HCT116 (cell line): Measurements from ENCODE around the gene SEMA6D. TPM values are rescaled to one million over a fixed set of nuclear protein-coding genes. Genes with fewer than 3 reads are reported as not detected.

Experiments
- ATAC-seq: fragments of 200-7000 bp; cut with Tn5 transposase; 2 replicates; pipeline ENCODE4 v1.9.1; 2020; ENCODE audit warnings: mild to moderate bottlenecking, moderate library complexity
- BruUV-seq: library from RNA; stranded (reverse); fragments of 400-500 nt; replicated peaks from 2 replicates; lab custom pipeline; 2021; lab: Mats Ljungman, UMichigan
- CTCF ChIA-PET: fragments of 300-600 bp; sonication (Branson Sonifier 250); formaldehyde crosslinking; loops from one replicate; lab custom pipeline; 2021; ENCODE audit warnings: antibody characterized with exemption; lab: Charles Lee
- POLR2A ChIA-PET: fragments of 300-600, 350-600 bp; sonication (Branson Sonifier 250); formaldehyde crosslinking; loops from one replicate; lab custom pipeline; 2021; ENCODE audit warnings: antibody characterized with exemption; lab: Charles Lee
- RAD21 ChIA-PET, 2 experiments: fragments of 300-600 bp; sonication (Branson Sonifier 250); formaldehyde crosslinking; loops; one replicate each; lab custom pipeline; 2023; ENCODE audit warnings: low total read pairs in 2 of 2; ENCODE audit not compliant: uncharacterized antibody in 2 of 2, unreplicated experiment in 2 of 2, low non-redundant PET in 1 of 2; lab: Charles Lee
- DNase-seq: peaks from one replicate; pipeline ENCODE4 v3.0.0-alpha.2; 2010; ENCODE audit warnings: low read depth, low spot score
- H2AFZ ChIP-seq: fragments of 200-600 bp; shearing (Covaris generic), sonication (generic); 2 replicates; pipeline ENCODE4 v1.6.1; 2017; ENCODE audit warnings: low read depth, mixed run types, mixed read lengths, antibody characterized with exemption, low read length; ENCODE audit not compliant: poor library complexity, severe bottlenecking
- H3K27ac ChIP-seq: 2 replicates; pipeline ENCODE4 v1.5.1; 2012; ENCODE audit warnings: low read depth, low read length
- H3K27me3 ChIP-seq: fragments of 200-600 bp; sonication (generic); 2 replicates; pipeline ENCODE4 v1.6.1; 2016; ENCODE audit warnings: mixed run types, low read length, mixed read lengths; ENCODE audit not compliant: insufficient read depth
- H3K36me3 ChIP-seq, 2 experiments: fragments of 200-500 bp in 1 of 2; fragments of 200-600 bp in 1 of 2; sonication (Bioruptor generic) in 1 of 2; sonication (generic) in 1 of 2; 2 replicates each; pipeline versions ENCODE4 v1.5.1 to v1.6.1; 2014 to 2016; ENCODE audit warnings: low read length in 2 of 2, inconsistent platforms in 1 of 2, mixed read lengths in 1 of 2, mixed run types in 1 of 2; ENCODE audit not compliant: insufficient read depth in 2 of 2, control insufficient read depth in 1 of 2
- H3K4me1 ChIP-seq, 2 experiments: fragments of 200-600 bp in 1 of 2; sonication (generic) in 1 of 2; 2 replicates each; pipeline versions ENCODE4 v1.5.1 to v1.6.1; 2012 to 2017; ENCODE audit warnings: low read length in 2 of 2, inconsistent platforms in 1 of 2, mild to moderate bottlenecking in 1 of 2, mixed read lengths in 1 of 2, mixed run types in 1 of 2, moderate library complexity in 1 of 2; ENCODE audit not compliant: insufficient read depth in 2 of 2, control insufficient read depth in 1 of 2
- H3K4me2 ChIP-seq: fragments of 200-600 bp; sonication (generic); 2 replicates; pipeline ENCODE4 v1.6.1; 2017; ENCODE audit warnings: mixed run types, low read length, mixed read lengths
- H3K4me3 ChIP-seq, 2 experiments: fragments of 200-600 bp in 1 of 2; sonication (generic) in 1 of 2; replicated peaks in 1 of 2; 2 replicates each; pipeline ENCODE4 v1.5.1; 2011 to 2016; ENCODE audit warnings: low read length in 2 of 2, control low read depth in 1 of 2, low read depth in 1 of 2, mild to moderate bottlenecking in 1 of 2, mixed read lengths in 1 of 2, mixed run types in 1 of 2
- H3K79me2 ChIP-seq: fragments of 200-600 bp; sonication (generic); 2 replicates; pipeline ENCODE4 v1.6.1; 2017; ENCODE audit warnings: mild to moderate bottlenecking, mixed run types, low read length, moderate library complexity, mixed read lengths; ENCODE audit not compliant: insufficient read depth
- H3K9ac ChIP-seq: fragments of 200-600 bp; sonication (generic); 2 replicates; pipeline ENCODE4 v1.6.1; 2016; ENCODE audit warnings: low read length, mixed read lengths
- H3K9me2 ChIP-seq: fragments of 200-600 bp; sonication (generic), shearing (Covaris generic); 2 replicates; pipeline ENCODE4 v1.6.1; 2017; ENCODE audit warnings: mixed run types, mild to moderate bottlenecking, moderate library complexity; ENCODE audit not compliant: insufficient read depth
- H3K9me3 ChIP-seq, 2 experiments: fragments of 200-500 bp in 1 of 2; fragments of 200-600 bp in 1 of 2; sonication (Bioruptor generic) in 1 of 2; sonication (generic) in 1 of 2; 2 replicates each; pipeline ENCODE4 v1.6.1; 2014 to 2017; ENCODE audit warnings: low read length in 2 of 2, mixed read lengths in 2 of 2, inconsistent platforms in 1 of 2, low read depth in 1 of 2, mild to moderate bottlenecking in 1 of 2, mixed run types in 1 of 2, moderate library complexity in 1 of 2; ENCODE audit not compliant: control insufficient read depth in 1 of 2, insufficient read depth in 1 of 2
- H4K20me1 ChIP-seq: fragments of 200-600 bp; sonication (generic), shearing (Covaris generic); 2 replicates; pipeline ENCODE4 v1.6.1; 2017; ENCODE audit warnings: mixed run types, mild to moderate bottlenecking, moderate library complexity; ENCODE audit not compliant: insufficient read depth
- EGR1 ChIP-seq: IDR thresholded peaks from 2 replicates; pipeline ENCODE4 v1.6.1; 2012; ENCODE audit warnings: low read depth
- EZH2 ChIP-seq: fragments of 200-600 bp; sonication (generic); IDR thresholded peaks from 2 replicates; pipeline ENCODE4 v1.6.1; 2017; ENCODE audit warnings: antibody characterized with exemption, mixed run types
- FOSL1 ChIP-seq: IDR thresholded peaks from 2 replicates; pipeline ENCODE4 v1.6.1; 2012; ENCODE audit warnings: low read depth
- MAX ChIP-seq: IDR thresholded peaks from 2 replicates; pipeline ENCODE4 v1.6.1; 2012
- POLR2AphosphoS5 ChIP-seq: IDR thresholded peaks from 2 replicates; pipeline ENCODE4 v1.6.1; 2011; ENCODE audit warnings: mild to moderate bottlenecking, low read depth, low read length, moderate library complexity
- SIN3A ChIP-seq: IDR thresholded peaks from 2 replicates; pipeline ENCODE4 v1.6.1; 2012; ENCODE audit warnings: low read depth
- TCF7L2 ChIP-seq: IDR thresholded peaks from 2 replicates; pipeline ENCODE4 v1.7.0; 2011; ENCODE audit warnings: borderline replicate concordance, inconsistent platforms; ENCODE audit not compliant: insufficient read depth, insufficient read length; ENCODE audit errors: extremely low read depth
- YY1 ChIP-seq: IDR thresholded peaks from 2 replicates; pipeline ENCODE4 v1.6.1; 2011; ENCODE audit warnings: low read length, low read depth, moderate library complexity, mild to moderate bottlenecking; ENCODE audit not compliant: insufficient replicate concordance; ENCODE audit errors: extremely low read depth
- ZBTB33 ChIP-seq: IDR thresholded peaks from 2 replicates; pipeline ENCODE4 v1.6.1; 2011; ENCODE audit warnings: mild to moderate bottlenecking, low read length, moderate library complexity; ENCODE audit not compliant: insufficient replicate concordance; ENCODE audit errors: extremely low read depth
- ZFX ChIP-seq: fragments of 450-650 bp; IDR thresholded peaks from 2 replicates; pipeline ENCODE4 v1.6.1; 2017
- ZNF274 ChIP-seq: fragments of 200-500 bp; sonication (Bioruptor generic); IDR thresholded peaks from 2 replicates; pipeline ENCODE4 v1.6.1; 2014; ENCODE audit warnings: mild to moderate bottlenecking, low read depth, low read length, inconsistent platforms
- intact Hi-C: fragments of 100-400 bp; cut with micrococcal nuclease; formaldehyde crosslinking; loops from 2 replicates; pipeline ENCODE4 v1.10.0; 2022
- total RNA-seq: library from RNA; stranded (reverse); gene quantifications from one replicate; pipeline ENCODE4 v1.2.1, GENCODE V29; 2021; ENCODE audit not compliant: unreplicated experiment

The SEMA6D gene
- total RNA-seq, 1 experiment from 2014 or later: 0.02 TPM

GRCh38 chr15:47688573-47689086, 28.7 kb upstream of the SEMA6D start:
- H4K20me1 ChIP-seq: no peaks in the 10 kb centered on the region
- H3K79me2 ChIP-seq: no peaks in the 10 kb centered on the region
- TF ChIP-seq FOSL1 (no peak), YY1 (no peak), SIN3A (no peak), ZNF274 (no peak), EZH2 (no peak), ZFX (no peak), ZBTB33 (no peak), EGR1 (no peak), POLR2AphosphoS5 (no peak), TCF7L2 (no peak), MAX (no peak)
- no peaks in the 10 kb centered on the region for H3K9me2 ChIP-seq
- ATAC-seq (no peak), DNase-seq (no peak)
- H2AFZ ChIP-seq: no peak overlapping the region
- RAD21 ChIA-PET: no interaction called here
- H3K36me3 ChIP-seq: no peaks in the 10 kb centered on the region
- no peaks in the 10 kb centered on the region for H3K4me1 ChIP-seq
- H3K27me3 ChIP-seq: no peaks in the 10 kb centered on the region
- POLR2A ChIA-PET: no interaction called here
- peaks cover 24 to 26% of the 10 kb centered on the region in 2 experiments; a peak in 2 of 4 replicates for H3K9me3 ChIP-seq
- H3K9ac ChIP-seq: no peak overlapping the region
- CTCF ChIA-PET: no interaction called here
- H3K27ac ChIP-seq: no peak overlapping the region
- no TSS peak for BruUV-seq
- no peak overlapping the region for H3K4me3 ChIP-seq
- intact Hi-C loops: no loop called here
- no peak overlapping the region for H3K4me2 ChIP-seq
